NB4 (cell line): ENCODE data around the gene GPR21.

Source experiments
- MYC ChIP-seq: IDR thresholded peaks from 2 replicates; pipeline ENCODE4 v1.6.1; 2011; ENCODE audit warnings: low read depth, low read length
- POLR2A ChIP-seq: IDR thresholded peaks from 2 replicates; pipeline ENCODE4 v1.6.1; 2011; ENCODE audit warnings: mild to moderate bottlenecking; ENCODE audit not compliant: insufficient read length; ENCODE audit errors: extremely low read depth
- TF ChIP-seq, protein P1 (sequence below): IDR thresholded peaks from one replicate; pipeline ENCODE4 v1.5.1; 2012; ENCODE audit warnings: low read depth, low read length
- TF ChIP-seq, protein P2 (sequence below): IDR thresholded peaks from 2 replicates; pipeline ENCODE4 v1.6.1; 2011; ENCODE audit warnings: low read depth, low read length

DNA sequence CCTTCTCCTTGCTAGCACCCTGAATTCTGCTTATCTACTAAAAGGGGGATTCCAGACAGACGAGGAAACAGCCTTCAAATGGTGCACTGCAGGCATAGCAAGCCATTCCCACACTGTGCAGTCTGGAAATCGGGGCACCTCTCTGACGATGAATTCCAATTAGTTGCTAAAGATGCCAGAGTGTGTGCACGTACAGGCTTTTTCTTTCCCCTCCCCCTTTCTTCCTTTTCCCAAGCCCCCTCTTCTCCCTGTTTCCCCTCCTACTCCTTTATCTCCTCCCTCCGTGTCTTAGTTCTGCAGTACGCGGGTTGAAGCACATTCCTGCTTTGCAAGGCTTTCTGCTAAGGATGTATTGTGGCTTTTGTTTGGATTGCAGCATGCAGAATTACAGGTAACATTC is at the start of gene GPR21:
- TF ChIP-seq, protein P1, sequence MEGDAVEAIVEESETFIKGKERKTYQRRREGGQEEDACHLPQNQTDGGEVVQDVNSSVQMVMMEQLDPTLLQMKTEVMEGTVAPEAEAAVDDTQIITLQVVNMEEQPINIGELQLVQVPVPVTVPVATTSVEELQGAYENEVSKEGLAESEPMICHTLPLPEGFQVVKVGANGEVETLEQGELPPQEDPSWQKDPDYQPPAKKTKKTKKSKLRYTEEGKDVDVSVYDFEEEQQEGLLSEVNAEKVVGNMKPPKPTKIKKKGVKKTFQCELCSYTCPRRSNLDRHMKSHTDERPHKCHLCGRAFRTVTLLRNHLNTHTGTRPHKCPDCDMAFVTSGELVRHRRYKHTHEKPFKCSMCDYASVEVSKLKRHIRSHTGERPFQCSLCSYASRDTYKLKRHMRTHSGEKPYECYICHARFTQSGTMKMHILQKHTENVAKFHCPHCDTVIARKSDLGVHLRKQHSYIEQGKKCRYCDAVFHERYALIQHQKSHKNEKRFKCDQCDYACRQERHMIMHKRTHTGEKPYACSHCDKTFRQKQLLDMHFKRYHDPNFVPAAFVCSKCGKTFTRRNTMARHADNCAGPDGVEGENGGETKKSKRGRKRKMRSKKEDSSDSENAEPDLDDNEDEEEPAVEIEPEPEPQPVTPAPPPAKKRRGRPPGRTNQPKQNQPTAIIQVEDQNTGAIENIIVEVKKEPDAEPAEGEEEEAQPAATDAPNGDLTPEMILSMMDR: no peak
- TF ChIP-seq POLR2A (no peak), MYC (no peak)
- TF ChIP-seq, protein P2, sequence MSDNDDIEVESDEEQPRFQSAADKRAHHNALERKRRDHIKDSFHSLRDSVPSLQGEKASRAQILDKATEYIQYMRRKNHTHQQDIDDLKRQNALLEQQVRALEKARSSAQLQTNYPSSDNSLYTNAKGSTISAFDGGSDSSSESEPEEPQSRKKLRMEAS: no peak
